K562 (cell line): Measurements from ENCODE around the gene USP12. TPM values are rescaled to one million over a fixed set of nuclear protein-coding genes. Genes with fewer than 3 reads are reported as not detected.

Experiments used
- DDX20 ChIP-seq: fragments of 450-650 bp; IDR thresholded peaks from 2 replicates; pipeline ENCODE4 v1.6.1; 2016; ENCODE audit warnings: missing genetic modification characterization, low read depth, mild to moderate bottlenecking, missing compliant biosample characterization, moderate library complexity
- FOS ChIP-seq: IDR thresholded peaks from 3 replicates; pipeline ENCODE4 v1.6.1; 2011; ENCODE audit not compliant: insufficient read length; ENCODE audit errors: extremely low read depth
- FOSL1 ChIP-seq: fragments of 200-800 bp; sonication (Bioruptor generic); conservative IDR thresholded peaks from 2 replicates; pipeline ENCODE4 v1.6.1; 2016; ENCODE audit warnings: missing genetic modification characterization, missing compliant biosample characterization
- HMG20B ChIP-seq: fragments of 250-450 bp; sonication (Bioruptor Pico); IDR thresholded peaks from 2 replicates; pipeline ENCODE4 v1.5.0; 2021; ENCODE audit warnings: mild to moderate bottlenecking
- NR2F6 ChIP-seq: fragments of 450-650 bp; formaldehyde crosslinking; IDR thresholded peaks from 2 replicates; pipeline ENCODE4 v1.4.0; 2020; ENCODE audit warnings: mild to moderate bottlenecking
- OTX1 ChIP-seq: fragments of 450-650 bp; formaldehyde crosslinking; IDR thresholded peaks from 2 replicates; pipeline ENCODE4 v1.4.0; 2022; ENCODE audit warnings: mild to moderate bottlenecking
- SMARCE1 ChIP-seq: fragments of 450-650 bp; IDR thresholded peaks from 2 replicates; pipeline ENCODE4 v1.7.1; 2016; ENCODE audit warnings: mild to moderate bottlenecking
- polyA plus RNA-seq, 8 experiments: library from polyadenylated mRNA; depleted of rRNA in 4 of 8; stranded (reverse) in 5 of 8; unstranded in 3 of 8; fragments of >200 nt; fragmentation: Nextera tagmentation in 2 of 8; fragmentation: Illumina TruSeq in 1 of 8; extraction: Ambion mirVana in 2 of 8; extraction: Trizol in 1 of 8; gene quantifications; 2 replicates each; pipeline versions ENCODE4 v1.2.1 to v1.2.3, GENCODE V29; 2011 to 2014; ENCODE audit warnings: inconsistent platforms in 1 of 8, missing spikeins in 1 of 8
- total RNA-seq, 7 experiments: library from RNA; depleted of rRNA in 6 of 7; stranded (reverse); fragments of >200 nt in 6 of 7; fragmentation: Illumina TruSeq in 2 of 7; extraction: Trizol in 2 of 7; gene quantifications; 2 replicates each; pipeline versions ENCODE4 v1.2.1 to v1.2.3, GENCODE V29; 2011 to 2021; ENCODE audit warnings: low replicate concordance in 1 of 7
- TF ChIP-seq, protein P1 (sequence below), 2 experiments: fragments of 450-650 bp; IDR thresholded peaks; 2 replicates each; pipeline ENCODE4 v1.6.1; 2016
- TF ChIP-seq, protein P2 (sequence below), 2 experiments: fragments of 450-650 bp in 1 of 2; sonication (generic) in 1 of 2; formaldehyde crosslinking in 1 of 2; IDR thresholded peaks in 1 of 2; conservative IDR thresholded peaks in 1 of 2; 2 replicates each; pipeline versions ENCODE4 v1.6.1 to v1.8.1; 2016 to 2023; ENCODE audit warnings: mild to moderate bottlenecking in 2 of 2, moderate library complexity in 2 of 2, inconsistent platforms in 1 of 2, missing genetic modification reagents in 1 of 2
- TF ChIP-seq, protein P3 (sequence below): fragments of 250-450 bp; sonication (Bioruptor Pico); IDR thresholded peaks from 2 replicates; pipeline ENCODE4 v1.8.0; 2022; ENCODE audit warnings: moderate library complexity, mild to moderate bottlenecking, inconsistent platforms
- TF ChIP-seq, protein P4 (sequence below): fragments of 450-650 bp; formaldehyde crosslinking; IDR thresholded peaks from 2 replicates; pipeline ENCODE4 v1.4.0; 2020; ENCODE audit warnings: mild to moderate bottlenecking, moderate library complexity
- TF ChIP-seq, protein P5 (sequence below): fragments of 450-650 bp; formaldehyde crosslinking; IDR thresholded peaks from 2 replicates; pipeline ENCODE4 v1.4.0; 2022; ENCODE audit warnings: mild to moderate bottlenecking, moderate library complexity
- TF ChIP-seq, protein P6 (sequence below): fragments of 250-450 bp; sonication (Bioruptor Pico); IDR thresholded peaks from 2 replicates; pipeline ENCODE4 v1.5.0; 2020; ENCODE audit warnings: mild to moderate bottlenecking
- TF ChIP-seq, protein P7 (sequence below): fragments of 450-650 bp; IDR thresholded peaks from 2 replicates; pipeline ENCODE4 v1.6.1; 2016; ENCODE audit warnings: antibody characterized with exemption

The USP12 gene
- total and polyA plus RNA-seq, 9 of the 15 experiments (the other 6 are each of a cell fraction or from before 2014, with no cell fraction given) = 1.8 to 20.5 (median 13.3) TPM

DNA sequence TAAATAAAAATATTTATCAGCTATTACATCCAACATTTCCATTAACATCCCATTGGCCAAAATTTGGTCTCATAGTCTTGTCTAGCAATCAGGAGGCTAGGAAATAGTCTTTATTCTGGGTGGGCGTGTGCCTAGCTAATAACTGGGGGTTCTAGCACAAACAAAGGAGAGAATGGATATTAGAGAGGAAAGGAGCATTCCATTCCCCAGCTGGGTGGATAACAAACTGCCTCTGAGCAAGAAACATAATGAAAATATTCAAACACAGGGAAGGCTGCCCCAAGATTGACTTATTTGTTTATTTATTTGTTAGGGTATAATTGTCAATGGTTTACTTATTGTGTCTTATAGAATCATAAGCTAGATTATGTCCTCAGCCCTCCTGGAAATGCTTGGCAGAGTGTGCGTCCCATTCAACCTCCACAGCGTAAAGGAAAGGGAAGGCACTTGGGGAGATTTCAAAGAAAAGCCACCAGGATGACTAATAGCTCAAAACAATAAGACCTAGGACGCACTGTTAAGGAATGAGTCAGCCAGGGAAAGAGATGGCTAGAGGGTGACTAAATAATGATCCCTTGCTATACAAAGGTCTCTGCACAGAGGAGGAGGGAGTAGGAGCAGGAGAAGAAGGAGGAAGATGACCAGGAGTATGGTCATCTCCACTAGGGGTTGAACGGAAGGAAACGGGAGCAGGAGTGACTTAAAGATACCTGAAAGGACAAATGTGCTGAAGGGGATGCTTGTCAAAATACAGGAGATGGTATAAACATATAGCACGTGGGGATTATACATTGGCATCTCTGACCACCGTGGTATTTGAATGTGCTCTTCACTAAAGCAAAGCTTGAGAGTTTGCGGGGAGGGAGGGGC lies 23.5 kb upstream of the USP12 start (continued):
- TF ChIP-seq, protein P1, sequence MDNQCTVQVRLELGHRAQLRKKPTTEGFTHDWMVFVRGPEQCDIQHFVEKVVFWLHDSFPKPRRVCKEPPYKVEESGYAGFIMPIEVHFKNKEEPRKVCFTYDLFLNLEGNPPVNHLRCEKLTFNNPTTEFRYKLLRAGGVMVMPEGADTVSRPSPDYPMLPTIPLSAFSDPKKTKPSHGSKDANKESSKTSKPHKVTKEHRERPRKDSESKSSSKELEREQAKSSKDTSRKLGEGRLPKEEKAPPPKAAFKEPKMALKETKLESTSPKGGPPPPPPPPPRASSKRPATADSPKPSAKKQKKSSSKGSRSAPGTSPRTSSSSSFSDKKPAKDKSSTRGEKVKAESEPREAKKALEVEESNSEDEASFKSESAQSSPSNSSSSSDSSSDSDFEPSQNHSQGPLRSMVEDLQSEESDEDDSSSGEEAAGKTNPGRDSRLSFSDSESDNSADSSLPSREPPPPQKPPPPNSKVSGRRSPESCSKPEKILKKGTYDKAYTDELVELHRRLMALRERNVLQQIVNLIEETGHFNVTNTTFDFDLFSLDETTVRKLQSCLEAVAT (IDR thresholded peaks at IDR 0.05) = no peak
- TF ChIP-seq HMG20B (CRISPR knock-in tag) (no peak), FOS (peak; percentile 51), NR2F6 (CRISPR knock-in tag) (no peak), SMARCE1 (peak; percentile 93), OTX1 (CRISPR knock-in tag) (no peak), FOSL1 (peak; percentile 96), DDX20 (tag) (no peak)
- TF ChIP-seq, protein P2, sequence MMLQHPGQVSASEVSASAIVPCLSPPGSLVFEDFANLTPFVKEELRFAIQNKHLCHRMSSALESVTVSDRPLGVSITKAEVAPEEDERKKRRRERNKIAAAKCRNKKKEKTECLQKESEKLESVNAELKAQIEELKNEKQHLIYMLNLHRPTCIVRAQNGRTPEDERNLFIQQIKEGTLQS (IDR thresholded peaks at IDR 0.05) = peak; percentile 94
- TF ChIP-seq, protein P2 (CRISPR knock-in tag; conservative IDR thresholded peaks at IDR 0.05) = no peak
- TF ChIP-seq, protein P3, sequence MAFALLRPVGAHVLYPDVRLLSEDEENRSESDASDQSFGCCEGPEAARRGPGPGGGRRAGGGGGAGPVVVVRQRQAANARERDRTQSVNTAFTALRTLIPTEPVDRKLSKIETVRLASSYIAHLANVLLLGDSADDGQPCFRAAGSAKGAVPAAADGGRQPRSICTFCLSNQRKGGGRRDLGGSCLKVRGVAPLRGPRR (CRISPR knock-in tag) = no peak
- TF ChIP-seq, protein P4, sequence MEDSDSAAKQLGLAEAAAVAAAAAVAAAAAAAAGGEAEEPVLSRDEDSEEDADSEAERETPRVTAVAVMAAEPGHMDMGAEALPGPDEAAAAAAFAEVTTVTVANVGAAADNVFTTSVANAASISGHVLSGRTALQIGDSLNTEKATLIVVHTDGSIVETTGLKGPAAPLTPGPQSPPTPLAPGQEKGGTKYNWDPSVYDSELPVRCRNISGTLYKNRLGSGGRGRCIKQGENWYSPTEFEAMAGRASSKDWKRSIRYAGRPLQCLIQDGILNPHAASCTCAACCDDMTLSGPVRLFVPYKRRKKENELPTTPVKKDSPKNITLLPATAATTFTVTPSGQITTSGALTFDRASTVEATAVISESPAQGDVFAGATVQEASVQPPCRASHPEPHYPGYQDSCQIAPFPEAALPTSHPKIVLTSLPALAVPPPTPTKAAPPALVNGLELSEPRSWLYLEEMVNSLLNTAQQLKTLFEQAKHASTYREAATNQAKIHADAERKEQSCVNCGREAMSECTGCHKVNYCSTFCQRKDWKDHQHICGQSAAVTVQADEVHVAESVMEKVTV = no peak
- TF ChIP-seq, protein P5, sequence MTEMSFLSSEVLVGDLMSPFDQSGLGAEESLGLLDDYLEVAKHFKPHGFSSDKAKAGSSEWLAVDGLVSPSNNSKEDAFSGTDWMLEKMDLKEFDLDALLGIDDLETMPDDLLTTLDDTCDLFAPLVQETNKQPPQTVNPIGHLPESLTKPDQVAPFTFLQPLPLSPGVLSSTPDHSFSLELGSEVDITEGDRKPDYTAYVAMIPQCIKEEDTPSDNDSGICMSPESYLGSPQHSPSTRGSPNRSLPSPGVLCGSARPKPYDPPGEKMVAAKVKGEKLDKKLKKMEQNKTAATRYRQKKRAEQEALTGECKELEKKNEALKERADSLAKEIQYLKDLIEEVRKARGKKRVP (CRISPR knock-in tag) = no peak
- TF ChIP-seq, protein P6, sequence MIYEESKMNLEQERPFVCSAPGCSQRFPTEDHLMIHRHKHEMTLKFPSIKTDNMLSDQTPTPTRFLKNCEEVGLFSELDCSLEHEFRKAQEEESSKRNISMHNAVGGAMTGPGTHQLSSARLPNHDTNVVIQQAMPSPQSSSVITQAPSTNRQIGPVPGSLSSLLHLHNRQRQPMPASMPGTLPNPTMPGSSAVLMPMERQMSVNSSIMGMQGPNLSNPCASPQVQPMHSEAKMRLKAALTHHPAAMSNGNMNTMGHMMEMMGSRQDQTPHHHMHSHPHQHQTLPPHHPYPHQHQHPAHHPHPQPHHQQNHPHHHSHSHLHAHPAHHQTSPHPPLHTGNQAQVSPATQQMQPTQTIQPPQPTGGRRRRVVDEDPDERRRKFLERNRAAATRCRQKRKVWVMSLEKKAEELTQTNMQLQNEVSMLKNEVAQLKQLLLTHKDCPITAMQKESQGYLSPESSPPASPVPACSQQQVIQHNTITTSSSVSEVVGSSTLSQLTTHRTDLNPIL = no peak
- TF ChIP-seq, protein P7, sequence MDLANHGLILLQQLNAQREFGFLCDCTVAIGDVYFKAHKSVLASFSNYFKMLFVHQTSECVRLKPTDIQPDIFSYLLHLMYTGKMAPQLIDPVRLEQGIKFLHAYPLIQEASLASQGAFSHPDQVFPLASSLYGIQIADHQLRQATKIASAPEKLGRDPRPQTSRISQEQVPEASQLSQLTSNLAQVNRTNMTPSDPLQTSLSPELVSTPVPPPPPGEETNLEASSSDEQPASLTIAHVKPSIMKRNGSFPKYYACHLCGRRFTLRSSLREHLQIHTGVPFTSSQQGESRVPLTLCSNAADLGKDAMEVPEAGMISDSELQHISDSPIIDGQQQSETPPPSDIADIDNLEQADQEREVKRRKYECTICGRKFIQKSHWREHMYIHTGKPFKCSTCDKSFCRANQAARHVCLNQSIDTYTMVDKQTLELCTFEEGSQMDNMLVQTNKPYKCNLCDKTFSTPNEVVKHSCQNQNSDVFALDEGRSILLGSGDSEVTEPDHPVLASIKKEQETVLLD = no peak
